Liver (tissue), 9 donors: ENCODE measurements around the gene IL24. TPM values are rescaled to one million over a fixed set of nuclear protein-coding genes. Genes with fewer than 3 reads are reported as not detected.

Experiments
- DNase-seq: peaks from one replicate; pipeline ENCODE4 v3.0.0-alpha.2; 2017; ENCODE audit warnings: low spot score
- H3K27ac ChIP-seq, 2 donors: one replicate each; pipeline ENCODE4 v1.7.0; 2013; ENCODE audit warnings: inconsistent platforms in 2 of 2, low read length in 2 of 2, control low read depth in 1 of 2, low read depth in 1 of 2, mild to moderate bottlenecking in 1 of 2
- H3K27me3 ChIP-seq, 4 donors: one replicate each; pipeline versions ENCODE4 v1.6.1 to v1.7.0; 2013; ENCODE audit warnings: low read length in 3 of 4, inconsistent platforms in 1 of 4, mild to moderate bottlenecking in 1 of 4, moderate library complexity in 1 of 4; ENCODE audit not compliant: control insufficient read depth in 4 of 4, insufficient read depth in 4 of 4
- H3K36me3 ChIP-seq, 4 donors: one replicate each; pipeline versions ENCODE4 v1.6.1 to v1.7.0; 2013; ENCODE audit warnings: low read length in 3 of 4, mild to moderate bottlenecking in 3 of 4, low read depth in 1 of 4, moderate library complexity in 1 of 4; ENCODE audit not compliant: control insufficient read depth in 4 of 4, insufficient read depth in 3 of 4
- H3K4me1 ChIP-seq, 4 donors: one replicate each; pipeline versions ENCODE4 v1.6.1 to v1.7.0; 2013; ENCODE audit warnings: low read length in 3 of 4, mild to moderate bottlenecking in 3 of 4, moderate library complexity in 1 of 4; ENCODE audit not compliant: control insufficient read depth in 4 of 4, insufficient read depth in 4 of 4
- H3K4me3 ChIP-seq, 3 donors: one replicate each; pipeline versions ENCODE4 v1.6.1 to v1.7.0; 2013; ENCODE audit warnings: low read length in 3 of 3, control low read depth in 1 of 3, low read depth in 1 of 3, mild to moderate bottlenecking in 1 of 3
- H3K9ac ChIP-seq, 2 donors: one replicate each; pipeline ENCODE4 v1.7.0; 2013; ENCODE audit warnings: low read length in 2 of 2, mild to moderate bottlenecking in 2 of 2, moderate library complexity in 2 of 2, control low read depth in 1 of 2, low read depth in 1 of 2
- H3K9me3 ChIP-seq, 4 donors: one replicate each; pipeline versions ENCODE4 v1.6.1 to v1.7.0; 2013; ENCODE audit warnings: low read length in 3 of 4; ENCODE audit not compliant: control insufficient read depth in 4 of 4
- ATF3 ChIP-seq: IDR thresholded peaks from 2 replicates; pipeline ENCODE4 v1.6.1; 2016; ENCODE audit warnings: antibody characterized with exemption
- CTCF ChIP-seq: fragments of 150-350 bp; IDR thresholded peaks from 2 replicates; pipeline ENCODE4 v1.5.1; 2017; ENCODE audit warnings: improper control_type of control experiment, low read depth, low read length; ENCODE audit not compliant: missing input control
- EGR1 ChIP-seq, 2 donors: IDR thresholded peaks; 2 replicates each; pipeline ENCODE4 v1.6.1; 2016 to 2018; ENCODE audit warnings: antibody characterized with exemption in 2 of 2, low read depth in 2 of 2
- FOXA2 ChIP-seq: IDR thresholded peaks from 2 replicates; pipeline ENCODE4 v1.6.1; 2016; ENCODE audit warnings: antibody characterized with exemption
- GABPA ChIP-seq, 2 donors: IDR thresholded peaks in 1 of 2; conservative IDR thresholded peaks in 1 of 2; 2 replicates each; pipeline ENCODE4 v1.6.1; 2016; ENCODE audit warnings: antibody characterized with exemption in 2 of 2, mild to moderate bottlenecking in 1 of 2, moderate library complexity in 1 of 2
- HNF4G ChIP-seq: IDR thresholded peaks from 2 replicates; pipeline ENCODE4 v1.6.1; 2016; ENCODE audit warnings: antibody characterized with exemption
- JUND ChIP-seq, 2 donors: IDR thresholded peaks; 2 replicates each; pipeline ENCODE4 v1.6.1; 2016; ENCODE audit warnings: antibody characterized with exemption in 2 of 2
- MAX ChIP-seq: IDR thresholded peaks from 2 replicates; pipeline ENCODE4 v1.6.1; 2016; ENCODE audit warnings: antibody characterized with exemption
- NR2F2 ChIP-seq: IDR thresholded peaks from 2 replicates; pipeline ENCODE4 v1.6.1; 2016; ENCODE audit warnings: antibody characterized with exemption
- RAD21 ChIP-seq, 2 donors: IDR thresholded peaks; 2 replicates each; pipeline ENCODE4 v1.6.1; 2016; ENCODE audit warnings: antibody characterized with exemption in 2 of 2, mild to moderate bottlenecking in 2 of 2
- REST ChIP-seq: IDR thresholded peaks from 2 replicates; pipeline ENCODE4 v1.6.1; 2016; ENCODE audit warnings: antibody characterized with exemption, mild to moderate bottlenecking
- SP1 ChIP-seq: IDR thresholded peaks from 2 replicates; pipeline ENCODE4 v1.6.1; 2018; ENCODE audit warnings: antibody characterized with exemption, mild to moderate bottlenecking
- TAF1 ChIP-seq: conservative IDR thresholded peaks from 2 replicates; pipeline ENCODE4 v1.6.1; 2016; ENCODE audit warnings: antibody characterized with exemption, mild to moderate bottlenecking
- YY1 ChIP-seq: IDR thresholded peaks from 2 replicates; pipeline ENCODE4 v1.6.1; 2016; ENCODE audit warnings: antibody characterized with exemption, mild to moderate bottlenecking
- ZBTB33 ChIP-seq: IDR thresholded peaks from 2 replicates; pipeline ENCODE4 v1.6.1; 2016; ENCODE audit warnings: antibody characterized with exemption
- WGBS: extraction: QIAGEN DNeasy Blood & Tissue Kit; methylation state at CpG from one replicate; pipeline ENCODE4 v1.1.7; 2013; 5-methylcytosine and 5-hydroxymethylcytosine counted together
- polyA plus RNA-seq, 2 donors: library from polyadenylated mRNA; stranded (reverse) in 1 of 2; unstranded in 1 of 2; fragments of 200-250 nt in 1 of 2; fragments of >200 nt in 1 of 2; fragmentation: Nextera tagmentation in 1 of 2; extraction: Ambion mirVana in 1 of 2; gene quantifications; one replicate each; pipeline versions ENCODE4 v1.2.1 to v1.2.3, GENCODE V29; 2013 to 2015
- total RNA-seq, 2 donors: library from RNA; depleted of rRNA; stranded (reverse); fragments of >200 nt; gene quantifications; one replicate each; pipeline ENCODE4 v1.2.3, GENCODE V29; 2014
- donor health status: healthy.
- donor health status: healthy.
- donor health status: healthy.
- donor health status: healthy.
- donor health status: healthy.

IL24 gene
- total and polyA plus RNA-seq, 4 donors = 0.13 TPM; not detected in 3

GRCh38 chr1:206898915-206899431 is 1.7 kb downstream of the IL24 start (continued):
- TF ChIP-seq REST = no peak
- TF ChIP-seq FOXA2 = no peak
- TF ChIP-seq JUND (IDR thresholded peaks at IDR 0.05) = no peak
- TF ChIP-seq ZBTB33 = no peak
- no peak for TF ChIP-seq MAX
- TF ChIP-seq TAF1 = no peak
- TF ChIP-seq SP1 = no peak

GRCh38 chr1:206899717-206900116 is 2.5 kb downstream of the IL24 start:
- no peaks in the 10 kb centered on the region for H3K36me3 ChIP-seq
- no peak overlapping the region for H3K9ac ChIP-seq
- no peak overlapping the region for H3K4me3 ChIP-seq
- H3K4me1 ChIP-seq = peaks cover 0 to 4% (median 0%) of the 10 kb centered on the region in 4 donors
- no peaks in the 10 kb centered on the region for H3K9me3 ChIP-seq
- WGBS = 71% methylated on average over 5 of the region's 5 CpGs
- no peaks in the 10 kb centered on the region for H3K27me3 ChIP-seq
- DNase-seq = no peak
- TF ChIP-seq EGR1 (IDR thresholded peaks at IDR 0.05; ENCODE audit: low read depth in 2 of 2) (no peak), RAD21 (IDR thresholded peaks at IDR 0.05) (no peak), HNF4G (no peak), MAX (no peak), TAF1 (no peak), GABPA (IDR thresholded peaks at IDR 0.05 in 1 of 2, conservative IDR thresholded peaks at IDR 0.05 in 1 of 2) (no peak), SP1 (no peak)
- H3K27ac ChIP-seq = no peak overlapping the region

GRCh38 chr1:206900149-206900548 is 2.9 kb downstream of the IL24 start:
- H3K27ac ChIP-seq = no peak overlapping the region
- no peaks in the 10 kb centered on the region for H3K9me3 ChIP-seq
- TF ChIP-seq YY1 (no peak), SP1 (no peak), CTCF (no peak), MAX (no peak), TAF1 (no peak), ATF3 (no peak), JUND (IDR thresholded peaks at IDR 0.05) (no peak), ZBTB33 (no peak), HNF4G (no peak), RAD21 (IDR thresholded peaks at IDR 0.05) (no peak), NR2F2 (no peak)
- DNase-seq = no peak
- H3K36me3 ChIP-seq = no peaks in the 10 kb centered on the region
- WGBS = 82% methylated on average over 7 of the region's 7 CpGs
- H3K4me1 ChIP-seq = peaks cover 0 to 4% (median 0%) of the 10 kb centered on the region in 4 donors
- no peaks in the 10 kb centered on the region for H3K27me3 ChIP-seq
- H3K4me3 ChIP-seq = no peak overlapping the region
- no peak overlapping the region for H3K9ac ChIP-seq
